ENCODE measurements around the gene C1orf53. TPM values are rescaled to one million over a fixed set of nuclear protein-coding genes. Genes with fewer than 3 reads are reported as not detected.

Gene C1orf53
- total RNA-seq, 4 donors from 2014 or later: 2.5 to 7.0 TPM; not detected in 2

DNA sequence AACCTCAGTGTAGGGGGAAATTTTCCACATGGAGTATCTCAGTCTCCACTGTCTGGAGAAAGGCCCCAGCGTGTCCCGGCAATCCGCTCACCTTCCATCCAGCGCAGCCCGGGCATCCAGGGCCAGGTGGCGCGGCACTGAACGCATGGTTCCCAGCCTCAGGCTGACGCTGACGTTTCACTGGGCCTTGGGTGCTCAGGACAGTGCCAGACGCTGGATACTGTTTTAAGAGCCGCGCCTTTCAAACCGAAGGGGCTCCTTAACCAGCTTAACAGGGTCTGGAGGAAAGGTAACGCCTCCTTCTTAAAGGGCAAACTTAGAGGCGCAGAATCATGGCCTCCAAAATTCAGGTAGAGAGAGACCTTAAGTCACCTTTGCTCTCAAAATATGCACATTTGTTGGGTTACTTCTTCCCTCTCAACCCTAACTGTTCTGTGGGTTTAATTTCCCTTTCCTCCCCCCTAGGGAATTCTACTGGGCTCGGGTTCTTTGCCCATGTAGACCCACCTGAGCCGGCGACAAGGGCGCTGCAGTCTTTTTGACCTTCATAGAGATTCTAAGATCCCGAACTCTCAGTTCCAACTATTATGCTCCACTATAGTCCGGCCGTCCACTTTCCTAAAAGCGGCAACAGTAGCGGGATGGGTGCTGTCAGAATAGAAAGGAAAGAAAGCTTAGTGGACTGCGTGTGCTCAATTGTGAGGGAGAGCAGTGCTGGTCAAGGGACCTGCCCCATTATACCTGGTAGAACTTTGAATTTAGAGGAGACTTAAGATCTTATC lies 11.3 kb downstream of the C1orf53 start:
- Histone ChIP-seq H3K4me1 (peaks cover 28 to 75% (median 53%) of the 10 kb centered on the region in 4 donors), H3K4me3 (peak overlapping the region in 1 of 4 donors; percentile 25)

GRCh38 chr1:197914510-197914909 lies 12.1 kb downstream of the C1orf53 start:
- no peak for DNase-seq
- Histone ChIP-seq H3K4me1 (peaks cover 28 to 79% (median 57%) of the 10 kb centered on the region in 4 donors), H3K9me3 (no peaks in the 10 kb centered on the region), H3K27ac (no peak overlapping the region), H3K4me3 (no peak overlapping the region), H3K27me3 (peaks cover 100% of the 10 kb centered on the region), H3K36me3 (no peaks in the 10 kb centered on the region)
- intact Hi-C loops (cut with DNase I; ENCODE audit: low total_unique reads): no loop called here
- TF ChIP-seq POLR2AphosphoS5 (IDR thresholded peaks at IDR 0.05) (no peak), CTCF (IDR thresholded peaks at IDR 0.05) (no peak), POLR2A (IDR thresholded peaks at IDR 0.05) (no peak), EP300 (IDR thresholded peaks at IDR 0.05; ENCODE audit: low read depth) (no peak)
- in situ Hi-C loops (cut with MboI; ENCODE audit: low pct_ligation_motif_present in 1 of 4, low pct_unique_long_range_greater_than_20kb in 1 of 4, low sequenced_read_pairs in 3 of 4): no loop called here
- WGBS, 2 donors (ENCODE audit: low coverage in 1 of 2): 28 to 36% methylated on average over 4 to 5 of the region's 5 CpGs

More for the DNA sequence above, 11.3 kb downstream of the C1orf53 start:
- in situ Hi-C loops (cut with MboI; ENCODE audit: low pct_ligation_motif_present in 1 of 4, low pct_unique_long_range_greater_than_20kb in 1 of 4, low sequenced_read_pairs in 3 of 4): no loop called here
- no peak for DNase-seq
- intact Hi-C loops (cut with DNase I; ENCODE audit: low total_unique reads): no loop called here
- Histone ChIP-seq H3K9me3 (no peaks in the 10 kb centered on the region), H3K27ac (no peak overlapping the region), H3K27me3 (peaks cover 100% of the 10 kb centered on the region), H3K36me3 (no peaks in the 10 kb centered on the region)
- WGBS, 2 donors (ENCODE audit: low coverage in 1 of 2): 17 to 42% methylated on average over 10 to 20 of the region's 26 CpGs
- TF ChIP-seq EP300 (IDR thresholded peaks at IDR 0.05; ENCODE audit: low read depth): no peak
- TF ChIP-seq POLR2A (IDR thresholded peaks at IDR 0.05): no peak

DNA sequence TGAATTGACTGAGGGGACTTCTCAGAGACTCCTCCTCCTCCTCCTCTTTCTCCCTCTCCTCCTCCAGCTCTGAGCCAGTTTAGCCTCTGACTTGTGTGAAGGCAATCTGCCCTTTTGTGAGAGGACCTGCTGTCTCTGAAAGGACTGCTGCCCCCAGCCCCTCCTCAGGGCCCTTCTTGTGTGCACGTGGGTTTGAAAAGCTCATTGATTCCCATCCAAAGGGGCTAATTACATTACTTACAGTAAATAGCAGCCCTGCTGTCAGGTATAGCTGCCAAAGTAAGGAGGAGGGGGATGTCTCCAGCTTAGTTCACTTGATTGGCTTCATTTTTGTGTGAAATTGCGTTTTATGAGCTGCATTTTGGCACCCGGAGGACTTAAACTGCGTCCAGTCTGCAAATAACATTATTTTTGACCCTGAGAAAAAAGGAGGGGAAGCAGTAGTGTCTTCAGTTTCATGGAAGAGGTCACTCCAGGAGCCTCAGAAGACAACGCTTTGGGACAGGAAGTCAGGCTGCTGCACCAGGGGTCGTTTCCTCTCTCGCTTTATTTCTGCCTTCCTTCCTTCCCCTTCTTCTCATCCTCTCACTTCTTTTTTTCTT lies 12.9 kb downstream of the C1orf53 start:
- H3K27ac ChIP-seq: no peak overlapping the region
- DNase-seq: no peak
- intact Hi-C loops (cut with DNase I; ENCODE audit: low total_unique reads): no loop called here
- peaks cover 100% of the 10 kb centered on the region for H3K27me3 ChIP-seq
- H3K9me3 ChIP-seq: no peaks in the 10 kb centered on the region
- no peak for TF ChIP-seq CTCF (IDR thresholded peaks at IDR 0.05)
- no peak for TF ChIP-seq POLR2AphosphoS5 (IDR thresholded peaks at IDR 0.05)
- no peak for TF ChIP-seq POLR2A (IDR thresholded peaks at IDR 0.05)
- TF ChIP-seq EP300 (IDR thresholded peaks at IDR 0.05; ENCODE audit: low read depth): no peak
- H3K4me3 ChIP-seq: peak overlapping the region in 1 of 4 donors; percentile 39
- H3K4me1 ChIP-seq: peaks cover 31 to 81% (median 60%) of the 10 kb centered on the region in 4 donors
- H3K36me3 ChIP-seq: no peaks in the 10 kb centered on the region
- 0 to 6% methylated on average over 1 to 7 of the region's 7 CpGs for WGBS, 2 donors (ENCODE audit: low coverage in 1 of 2)
- in situ Hi-C loops (cut with MboI; ENCODE audit: low pct_ligation_motif_present in 1 of 4, low pct_unique_long_range_greater_than_20kb in 1 of 4, low sequenced_read_pairs in 3 of 4): no loop called here

DNA sequence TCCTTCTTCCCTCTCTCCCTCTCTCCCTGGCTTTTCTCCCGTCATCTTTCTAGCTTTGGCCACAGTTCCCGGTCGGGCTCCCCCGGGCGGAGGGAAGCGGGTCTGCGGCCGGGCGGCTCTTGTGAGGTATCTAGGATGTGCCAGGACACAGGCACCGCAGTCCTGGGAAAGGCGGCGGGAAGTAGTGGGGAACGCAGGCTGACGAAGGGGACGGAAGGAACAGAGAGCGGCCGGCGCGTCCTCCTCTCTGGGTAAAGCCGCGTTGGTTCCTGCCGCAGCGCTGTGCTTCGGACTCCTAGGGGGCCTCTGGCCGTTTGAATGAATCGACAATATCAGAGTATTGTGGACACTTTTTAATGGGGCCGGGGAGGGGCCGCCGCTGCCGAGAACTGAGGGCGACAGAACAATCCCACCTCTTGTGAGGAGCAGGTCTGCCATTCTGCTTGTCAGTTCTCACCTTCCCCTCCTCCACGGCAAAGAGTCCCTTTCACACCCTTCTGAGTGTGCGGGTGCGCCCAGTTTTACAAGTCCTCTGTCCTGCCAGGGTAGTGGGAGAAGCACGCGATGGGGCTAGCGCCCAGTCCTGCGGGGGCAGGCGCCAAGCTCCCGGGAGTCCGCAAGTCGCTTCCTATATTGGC lies 13.6 kb downstream of the C1orf53 start:
- in situ Hi-C loops (cut with MboI; ENCODE audit: low pct_ligation_motif_present in 1 of 4, low pct_unique_long_range_greater_than_20kb in 1 of 4, low sequenced_read_pairs in 3 of 4) (no loop called here), intact Hi-C loops (cut with DNase I; ENCODE audit: low total_unique reads) (no loop called here)
- peak; percentile 54 for DNase-seq
- H3K27me3 ChIP-seq: peaks cover 100% of the 10 kb centered on the region
- no peak for TF ChIP-seq POLR2A (IDR thresholded peaks at IDR 0.05)
- peak; percentile 29 to 46 (median 40) for TF ChIP-seq CTCF (IDR thresholded peaks at IDR 0.05)
- TF ChIP-seq EP300 (IDR thresholded peaks at IDR 0.05; ENCODE audit: low read depth): no peak
- H3K9me3 ChIP-seq: no peaks in the 10 kb centered on the region
- 3 to 4% methylated on average over 14 to 42 of the region's 42 CpGs for WGBS, 2 donors (ENCODE audit: low coverage in 1 of 2)
- no peaks in the 10 kb centered on the region for H3K36me3 ChIP-seq
- peak overlapping the region in 1 of 4 donors; percentile 39 for H3K4me3 ChIP-seq
- H3K27ac ChIP-seq: no peak overlapping the region
- peaks cover 27 to 75% (median 54%) of the 10 kb centered on the region in 4 donors for H3K4me1 ChIP-seq
